DND-41 (cell line): ENCODE results near the gene CHN1.

Experiments
- ATAC-seq: fragments of 200-7000 bp; cut with Tn5 transposase; 3 replicates; pipeline ENCODE4 v1.9.1; 2021; ENCODE audit warnings: low read depth; ENCODE audit not compliant: insufficient read depth
- DNase-seq: peaks from one replicate; pipeline ENCODE4 v3.0.0-alpha.2; 2020
- H2AFZ ChIP-seq: 2 replicates; pipeline ENCODE4 v1.6.0; 2012; ENCODE audit warnings: low read depth, low read length
- H3K27ac ChIP-seq: 2 replicates; pipeline ENCODE4 v1.5.1; 2012; ENCODE audit warnings: low read length, inconsistent platforms
- H3K27me3 ChIP-seq: fragments of 200-600 bp; sonication (generic); 2 replicates; pipeline ENCODE4 v1.6.0; 2012; ENCODE audit warnings: low read length, mild to moderate bottlenecking, inconsistent platforms; ENCODE audit not compliant: insufficient read depth, poor library complexity
- H3K36me3 ChIP-seq: 2 replicates; pipeline ENCODE4 v1.5.1; 2012; ENCODE audit warnings: low read length, inconsistent platforms; ENCODE audit not compliant: insufficient read depth
- H3K4me1 ChIP-seq: 2 replicates; pipeline ENCODE4 v1.5.1; 2012; ENCODE audit warnings: mild to moderate bottlenecking, low read length; ENCODE audit not compliant: insufficient read depth
- H3K4me2 ChIP-seq: 2 replicates; pipeline ENCODE4 v1.6.0; 2012; ENCODE audit warnings: mild to moderate bottlenecking, moderate library complexity, low read length, inconsistent platforms; ENCODE audit not compliant: insufficient read depth
- H3K4me3 ChIP-seq, 2 experiments: fragments of 200-600 bp in 1 of 2; shearing (Covaris generic) in 1 of 2; 2 replicates each; pipeline ENCODE4 v1.5.1; 2012 to 2016; ENCODE audit warnings: inconsistent platforms in 2 of 2, low read length in 2 of 2, mild to moderate bottlenecking in 2 of 2, low read depth in 1 of 2, moderate library complexity in 1 of 2
- H3K79me2 ChIP-seq: 2 replicates; pipeline ENCODE4 v1.6.0; 2012; ENCODE audit warnings: low read length, inconsistent platforms; ENCODE audit not compliant: insufficient read depth
- H3K9ac ChIP-seq: 2 replicates; pipeline ENCODE4 v1.6.0; 2012; ENCODE audit warnings: low read depth, mild to moderate bottlenecking, inconsistent platforms, low read length, moderate library complexity
- H3K9me3 ChIP-seq: 2 replicates; pipeline ENCODE4 v1.5.1; 2012; ENCODE audit warnings: low read length, moderate library complexity, mild to moderate bottlenecking, inconsistent platforms; ENCODE audit not compliant: insufficient read depth, severe bottlenecking
- H4K20me1 ChIP-seq: 2 replicates; pipeline ENCODE4 v1.6.0; 2012; ENCODE audit warnings: low read length; ENCODE audit not compliant: insufficient read depth
- EZH2 ChIP-seq: IDR thresholded peaks from 3 replicates; pipeline ENCODE4 v1.6.1; 2012; ENCODE audit warnings: borderline replicate concordance, low read depth, mild to moderate bottlenecking, moderate library complexity, low read length, inconsistent platforms; ENCODE audit not compliant: severe bottlenecking
- TF ChIP-seq, protein P1 (sequence below): IDR thresholded peaks from 2 replicates; pipeline ENCODE4 v1.5.1; 2012; ENCODE audit warnings: borderline replicate concordance, low read length, moderate library complexity, mild to moderate bottlenecking; ENCODE audit not compliant: poor library complexity, severe bottlenecking; ENCODE audit errors: extremely low read depth

The CHN1 gene

DNA sequence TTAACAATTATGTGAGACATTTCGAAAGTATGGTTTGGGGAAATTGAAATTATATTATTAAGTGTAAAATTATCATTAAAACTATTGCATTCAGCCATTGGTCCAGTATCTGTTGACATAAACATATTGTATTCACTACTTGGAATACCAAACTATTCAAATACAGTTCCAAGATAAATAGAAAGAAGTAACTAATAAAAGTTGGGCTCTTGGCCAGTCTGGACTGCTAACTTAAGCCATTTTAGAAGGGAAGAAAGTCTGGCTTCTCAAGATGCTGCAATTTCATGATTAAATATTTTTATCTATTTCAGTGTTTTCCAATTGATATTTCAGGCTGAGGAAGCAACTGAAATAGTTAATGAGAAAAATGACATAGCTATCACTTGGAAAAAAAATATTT, 131.1 kb downstream of the CHN1 start:
- Histone ChIP-seq H3K27me3 (no peaks in the 10 kb centered on the region), H3K36me3 (0 out of 2 replicates have a peak, but pooled peaks cover 3% of the 10 kb centered on the region), H3K79me2 (no peaks in the 10 kb centered on the region), H3K9me3 (no peaks in the 10 kb centered on the region), H3K4me1 (no peaks in the 10 kb centered on the region), H3K4me2 (no peak overlapping the region), H4K20me1 (no peaks in the 10 kb centered on the region), H3K9ac (no peak overlapping the region), H2AFZ (no peak overlapping the region), H3K27ac (no peak overlapping the region), H3K4me3 (no peak overlapping the region)
- ATAC-seq (no peak), DNase-seq (no peak)
- TF ChIP-seq EZH2 = no peak
- TF ChIP-seq, protein P1, sequence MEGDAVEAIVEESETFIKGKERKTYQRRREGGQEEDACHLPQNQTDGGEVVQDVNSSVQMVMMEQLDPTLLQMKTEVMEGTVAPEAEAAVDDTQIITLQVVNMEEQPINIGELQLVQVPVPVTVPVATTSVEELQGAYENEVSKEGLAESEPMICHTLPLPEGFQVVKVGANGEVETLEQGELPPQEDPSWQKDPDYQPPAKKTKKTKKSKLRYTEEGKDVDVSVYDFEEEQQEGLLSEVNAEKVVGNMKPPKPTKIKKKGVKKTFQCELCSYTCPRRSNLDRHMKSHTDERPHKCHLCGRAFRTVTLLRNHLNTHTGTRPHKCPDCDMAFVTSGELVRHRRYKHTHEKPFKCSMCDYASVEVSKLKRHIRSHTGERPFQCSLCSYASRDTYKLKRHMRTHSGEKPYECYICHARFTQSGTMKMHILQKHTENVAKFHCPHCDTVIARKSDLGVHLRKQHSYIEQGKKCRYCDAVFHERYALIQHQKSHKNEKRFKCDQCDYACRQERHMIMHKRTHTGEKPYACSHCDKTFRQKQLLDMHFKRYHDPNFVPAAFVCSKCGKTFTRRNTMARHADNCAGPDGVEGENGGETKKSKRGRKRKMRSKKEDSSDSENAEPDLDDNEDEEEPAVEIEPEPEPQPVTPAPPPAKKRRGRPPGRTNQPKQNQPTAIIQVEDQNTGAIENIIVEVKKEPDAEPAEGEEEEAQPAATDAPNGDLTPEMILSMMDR = no peak

DNA sequence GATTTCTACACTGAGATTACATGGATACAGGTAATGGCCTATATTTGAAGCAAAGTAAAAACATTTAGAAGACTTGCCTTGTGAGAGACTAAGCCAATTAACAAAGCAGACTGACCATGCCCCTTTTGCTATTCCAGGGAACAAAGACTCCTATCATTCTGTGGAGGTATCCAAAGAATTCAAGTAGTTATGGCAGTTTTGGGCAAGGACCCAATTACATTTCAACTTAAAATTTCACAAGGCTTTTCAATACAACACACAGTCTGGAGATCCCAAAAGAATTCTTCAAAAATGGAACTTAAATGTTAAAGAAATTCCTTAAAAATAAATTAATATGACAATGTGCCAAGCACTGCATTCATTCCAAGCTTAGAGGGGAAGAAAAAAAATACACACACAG, 131.7 kb downstream of the CHN1 start:
- DNase-seq = no peak
- H3K27me3 ChIP-seq = no peaks in the 10 kb centered on the region
- H3K4me1 ChIP-seq = no peaks in the 10 kb centered on the region
- H3K4me2 ChIP-seq = no peak overlapping the region
- H3K79me2 ChIP-seq = no peaks in the 10 kb centered on the region
- TF ChIP-seq, protein P1 = no peak
- no peak for TF ChIP-seq EZH2
- no peak overlapping the region for H3K27ac ChIP-seq
- H4K20me1 ChIP-seq = no peaks in the 10 kb centered on the region
- no peak overlapping the region for H2AFZ ChIP-seq
- H3K36me3 ChIP-seq = 0 out of 2 replicates have a peak, but pooled peaks cover 3% of the 10 kb centered on the region
- ATAC-seq = no peak
- H3K9ac ChIP-seq = no peak overlapping the region
- H3K9me3 ChIP-seq = no peaks in the 10 kb centered on the region
- no peak overlapping the region for H3K4me3 ChIP-seq

- Histone ChIP-seq H3K36me3 (0 out of 2 replicates have a peak, but pooled peaks cover 3% of the 10 kb centered on the region), H3K9ac (no peak overlapping the region), H3K4me3 (no peak overlapping the region), H3K79me2 (no peaks in the 10 kb centered on the region), H3K4me1 (no peaks in the 10 kb centered on the region), H3K27ac (no peak overlapping the region), H3K4me2 (no peak overlapping the region), H4K20me1 (no peaks in the 10 kb centered on the region), H3K27me3 (no peaks in the 10 kb centered on the region), H3K9me3 (no peaks in the 10 kb centered on the region), H2AFZ (no peak overlapping the region)
- no peak for TF ChIP-seq EZH2
- TF ChIP-seq, protein P1 = no peak
- ATAC-seq = no peak
- DNase-seq = no peak
Measured at GRCh38 chr2:174870787-174871186, 134.4 kb downstream of the CHN1 start.

GRCh38 chr2:174868878-174869277, 136.3 kb downstream of the CHN1 start:
- no peaks in the 10 kb centered on the region for H3K36me3 ChIP-seq
- H3K9me3 ChIP-seq = no peaks in the 10 kb centered on the region
- H3K9ac ChIP-seq = no peak overlapping the region
- no peak overlapping the region for H3K27ac ChIP-seq
- no peaks in the 10 kb centered on the region for H3K4me1 ChIP-seq
- no peak overlapping the region for H3K4me2 ChIP-seq
- no peak overlapping the region for H3K4me3 ChIP-seq
- H3K79me2 ChIP-seq = no peaks in the 10 kb centered on the region
- no peak for ATAC-seq
- no peaks in the 10 kb centered on the region for H3K27me3 ChIP-seq
- DNase-seq = no peak
- no peak overlapping the region for H2AFZ ChIP-seq
- no peaks in the 10 kb centered on the region for H4K20me1 ChIP-seq
- no peak for TF ChIP-seq EZH2
- TF ChIP-seq, protein P1 = no peak
